COLO668 (cell line): ENCODE results near the gene ETV5.
A peak's percentile ranks its signal among the peaks of the same experiment; 100 is the strongest.
"Not testable (repeated sequence)": the region's sequence is repeated elsewhere in the genome, so short reads cannot be mapped to it uniquely, and the experiment has no call there.

Experiments used
- DNase-seq: peaks from one replicate; lab custom pipeline; 2025; ENCODE audit not compliant: unreplicated experiment; lab: John Stamatoyannopoulos, UW

Gene ETV5

GRCh38 chr3:186025993-186026392, 82.9 kb downstream of the ETV5 start:
- DNase-seq = not testable (repeated sequence)

- DNase-seq = no peak
Measured at GRCh38 chr3:186025161-186025560, 83.7 kb downstream of the ETV5 start.

DNA sequence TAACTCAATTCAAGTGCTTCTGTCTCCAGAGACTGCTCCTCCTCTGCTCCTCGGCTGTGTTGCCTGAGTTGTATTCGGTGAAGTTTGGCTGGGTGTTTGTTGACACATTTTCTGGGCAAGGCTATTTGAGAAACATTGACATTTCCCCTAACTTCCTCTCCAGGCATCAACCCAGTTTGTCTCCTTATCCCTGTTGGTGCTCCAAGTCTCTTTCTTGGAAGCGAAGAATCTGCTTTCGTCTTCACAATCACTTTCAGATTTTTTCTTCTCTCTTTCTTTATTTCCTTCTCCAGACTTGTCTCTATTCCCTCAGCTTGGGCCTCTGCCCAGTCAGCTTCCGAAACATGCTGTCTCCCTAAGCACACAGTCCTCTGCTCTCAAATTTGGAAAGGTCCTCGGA, 84.7 kb downstream of the ETV5 start:
- no peak for DNase-seq

DNA sequence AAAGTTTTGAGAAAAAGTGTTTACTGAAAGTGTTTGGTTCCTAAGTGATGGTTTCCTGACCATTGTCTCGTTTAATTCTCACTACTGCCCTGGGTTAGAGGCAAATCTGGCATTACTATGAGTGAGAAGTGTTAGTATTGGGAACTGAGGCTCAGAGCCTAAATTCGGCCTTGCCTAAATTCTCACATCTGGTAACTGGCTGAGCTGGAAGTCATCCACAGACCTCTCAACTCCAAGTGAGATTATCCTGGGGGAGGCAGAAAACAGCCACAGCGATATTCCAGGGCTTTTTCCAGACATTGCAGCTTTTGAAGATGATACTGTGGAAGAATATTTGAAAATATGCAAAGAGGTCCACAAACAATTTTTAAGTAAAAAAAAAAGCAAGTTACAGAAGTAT, 86.0 kb downstream of the ETV5 start:
- no peak for DNase-seq

DNA sequence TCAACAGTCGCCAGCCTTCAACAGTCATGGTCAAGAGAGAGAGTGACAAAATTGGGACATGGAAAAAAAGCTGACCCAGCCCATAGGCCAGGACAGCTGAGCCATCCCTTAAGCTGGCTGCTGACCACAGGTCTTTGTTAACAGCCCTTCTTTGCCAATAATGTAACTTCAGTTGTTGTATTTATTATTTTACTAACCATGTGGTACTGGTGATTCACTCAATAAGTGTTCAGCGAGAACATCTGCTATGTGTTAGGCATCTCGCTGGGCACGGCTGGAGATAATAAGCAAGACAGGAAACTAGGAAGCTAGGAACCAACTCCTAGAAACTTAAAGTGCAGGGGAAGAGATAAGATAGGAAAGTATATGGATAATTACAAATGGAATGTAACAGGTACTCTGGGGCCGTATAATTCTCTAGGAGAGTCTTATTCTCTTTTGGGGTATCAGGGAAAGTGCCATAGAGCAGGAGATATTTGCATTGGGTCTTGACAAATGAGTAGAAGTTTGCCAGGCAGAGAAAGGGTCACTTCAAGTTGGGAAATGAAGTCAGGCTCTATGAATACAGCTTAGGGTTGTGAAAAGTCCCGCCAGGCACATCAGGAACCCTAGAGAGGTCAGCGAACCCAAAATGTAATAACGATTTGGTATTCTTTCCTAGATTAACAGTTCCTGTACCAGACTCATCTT, 87.1 kb downstream of the ETV5 start:
- no peak for DNase-seq

GRCh38 chr3:186021250-186021649, 87.6 kb downstream of the ETV5 start:
- DNase-seq = not testable (repeated sequence)

GRCh38 chr3:186019288-186019687, 89.6 kb downstream of the ETV5 start:
- not testable (repeated sequence) for DNase-seq

GRCh38 chr3:186014866-186015265, 94.0 kb downstream of the ETV5 start:
- no peak for DNase-seq

DNA sequence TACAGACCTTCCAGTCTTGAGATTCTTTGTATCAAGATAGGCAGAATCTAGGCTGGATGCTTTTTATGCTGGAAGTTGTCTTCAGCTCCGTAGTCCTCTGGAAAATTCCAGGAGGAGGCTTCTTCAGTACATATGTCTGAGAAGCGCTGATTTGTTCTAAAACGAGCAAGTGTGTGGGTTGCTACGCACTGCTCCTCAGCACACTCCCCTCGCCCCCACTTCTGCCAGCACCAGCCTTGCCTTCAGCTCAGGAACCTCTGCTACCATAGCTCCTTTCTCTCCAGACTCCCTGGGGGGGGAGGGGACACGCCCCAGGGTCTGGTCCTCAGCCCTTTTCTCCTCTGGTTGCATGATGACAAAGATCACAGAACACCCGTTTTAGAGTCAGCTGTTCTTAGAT, 95.6 kb downstream of the ETV5 start:
- DNase-seq = no peak

- no peak for DNase-seq
Measured at GRCh38 chr3:186012137-186012536, 96.8 kb downstream of the ETV5 start.

DNA sequence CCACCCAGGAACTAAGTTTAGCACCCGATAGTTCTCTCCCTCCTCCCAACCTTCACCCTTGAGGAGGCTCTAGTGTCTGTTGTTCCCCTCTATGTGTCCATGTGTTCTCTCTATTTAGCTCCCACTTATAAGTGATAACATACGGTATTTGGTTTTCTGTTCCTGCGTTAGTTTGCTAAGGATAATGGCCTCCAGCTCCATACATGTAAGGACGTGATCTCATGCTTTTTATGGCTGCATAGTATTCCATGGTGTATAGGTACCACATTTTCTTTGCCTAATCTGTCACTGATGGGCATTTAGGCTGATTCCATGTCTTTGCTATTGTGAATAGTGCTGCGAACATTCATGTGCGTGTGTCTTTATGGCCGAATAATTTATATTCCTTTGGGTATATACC, 104.2 kb downstream of the ETV5 start:
- no peak for DNase-seq

DNA sequence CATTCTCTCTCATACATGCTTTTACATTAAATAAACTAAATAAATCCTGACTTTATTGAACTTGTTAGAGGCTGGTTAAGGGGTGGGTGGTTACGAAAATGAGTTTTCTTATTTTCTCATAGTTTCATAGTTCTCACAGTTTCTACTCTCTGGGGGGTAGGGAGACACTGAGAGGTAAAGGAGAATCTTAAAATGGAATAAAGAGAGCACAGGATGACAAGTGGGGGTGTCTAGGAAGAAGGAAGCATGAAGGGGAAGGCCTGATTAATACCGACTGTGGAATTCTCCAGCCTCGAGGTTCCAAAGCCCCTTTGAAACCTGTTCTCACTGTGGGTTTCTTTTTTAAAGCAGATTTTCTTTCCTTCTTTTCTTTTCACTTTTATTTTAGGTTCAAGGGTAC, 104.7 kb downstream of the ETV5 start:
- no peak for DNase-seq

DNA sequence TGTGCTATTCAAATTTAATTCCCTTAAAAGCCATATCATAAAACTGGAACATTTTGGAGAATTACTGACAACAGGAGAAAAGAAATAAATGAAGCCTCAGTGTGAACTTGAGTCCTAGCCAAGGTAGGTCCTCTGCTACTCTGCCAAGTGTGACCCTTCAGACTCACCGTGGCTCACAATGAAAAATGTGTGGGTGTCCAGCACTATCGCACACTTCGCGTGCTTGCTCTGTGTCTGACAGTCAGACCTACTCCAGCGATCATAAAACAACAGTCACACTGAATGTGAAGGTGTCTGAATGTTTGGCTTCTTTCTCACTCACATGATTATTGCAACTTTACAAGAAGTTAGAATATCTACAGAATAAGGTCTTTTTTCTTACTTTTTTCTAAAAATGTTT, 105.3 kb downstream of the ETV5 start:
- no peak for DNase-seq

DNA sequence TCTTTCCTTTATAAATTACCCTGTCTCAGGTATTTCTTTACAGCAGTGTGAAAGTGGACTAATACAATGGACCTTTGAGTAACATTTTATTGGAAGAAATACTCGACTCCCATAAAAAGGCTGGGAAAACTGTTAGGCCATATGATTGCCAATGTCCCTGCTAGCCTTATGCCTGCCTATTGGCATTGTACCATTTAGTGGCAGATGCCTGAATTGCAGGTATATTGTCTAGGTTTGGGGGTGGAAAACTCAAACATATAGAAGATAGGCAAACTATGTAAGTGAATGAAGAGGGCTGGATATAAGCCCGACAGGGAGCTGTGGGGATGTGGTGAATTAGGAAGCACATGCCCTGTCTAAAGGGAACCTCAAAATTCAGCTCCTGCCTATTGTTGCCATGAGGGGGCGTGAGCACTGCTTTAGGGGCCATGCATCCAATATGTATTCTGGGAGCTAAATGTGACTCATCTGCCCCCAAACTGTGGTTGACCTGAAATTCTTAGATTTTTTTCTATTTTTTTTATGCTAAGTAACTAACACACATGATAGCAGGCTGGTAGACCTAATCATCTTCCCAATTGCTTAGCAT, 105.9 kb downstream of the ETV5 start:
- peak; percentile 2 for DNase-seq

DNA sequence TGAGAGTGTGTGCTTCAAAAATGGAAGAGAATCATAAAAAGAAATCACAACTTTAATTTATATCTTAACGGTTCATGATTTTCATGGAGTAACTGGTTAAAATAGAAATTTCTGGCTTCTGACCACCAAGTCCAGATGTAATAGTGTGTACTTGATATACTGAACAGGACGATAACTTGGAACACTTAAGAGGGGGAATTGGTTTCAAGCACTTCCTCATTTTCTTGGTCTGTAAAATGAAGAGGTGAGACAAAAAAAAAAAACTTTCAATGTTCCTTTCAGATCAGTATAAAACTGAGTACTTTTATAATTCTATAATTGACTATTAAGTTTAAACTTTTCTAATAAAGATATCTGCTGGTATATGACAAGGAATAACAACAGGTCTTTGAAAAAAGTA, 107.0 kb downstream of the ETV5 start:
- DNase-seq = no peak

- no peak for DNase-seq
Measured at GRCh38 chr3:185999221-185999620, 109.7 kb downstream of the ETV5 start.

- no peak for DNase-seq
Measured at GRCh38 chr3:185998136-185998535, 110.8 kb downstream of the ETV5 start.

DNA sequence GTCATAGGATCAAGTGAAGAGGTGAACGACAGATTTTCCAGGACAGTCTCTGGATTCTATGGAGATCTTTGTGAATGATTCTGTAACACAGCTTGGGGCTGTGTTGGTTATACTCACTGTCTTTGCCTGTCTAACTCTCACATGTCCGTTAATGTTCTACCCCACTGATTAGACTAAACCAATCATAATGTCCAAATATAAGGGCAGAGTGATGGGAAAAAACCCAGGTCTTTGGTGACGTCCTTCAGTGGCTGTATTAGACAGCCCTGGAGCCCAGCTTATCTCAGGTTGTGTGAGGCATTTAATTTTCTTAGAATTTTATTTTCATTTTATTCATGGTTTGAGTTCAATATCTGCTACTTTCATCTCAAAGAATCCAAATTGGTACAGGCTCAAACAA, 111.8 kb downstream of the ETV5 start:
- DNase-seq = no peak
